Ovary (tissue), 9 donors: ENCODE measurements around the gene TRPM4. TPM values are rescaled to one million over a fixed set of nuclear protein-coding genes. Genes with fewer than 3 reads are reported as not detected.
"Not testable (repeated sequence)": the region's sequence is repeated elsewhere in the genome, so short reads cannot be mapped to it uniquely, and the experiment has no call there.

Source experiments
- DNase-seq, 5 donors: peaks; one replicate each; pipeline ENCODE4 v3.0.0-alpha.2; 2019 to 2020
- H3K27ac ChIP-seq, 2 donors: fragments of 200-600 bp; one replicate each; pipeline versions ENCODE4 v1.5.1 to v1.8.0; 2019 to 2022
- H3K27me3 ChIP-seq: fragments of 200-600 bp; one replicate; pipeline ENCODE4 v1.8.0; 2022
- H3K36me3 ChIP-seq: fragments of 200-600 bp; sonication (generic); one replicate; pipeline ENCODE4 v1.5.1; 2019
- H3K4me1 ChIP-seq: one replicate; pipeline ENCODE4 v1.8.1; 2013; ENCODE audit warnings: mild to moderate bottlenecking, moderate library complexity; ENCODE audit not compliant: insufficient read depth
- H3K4me3 ChIP-seq: fragments of 200-600 bp; sonication (generic); one replicate; pipeline ENCODE4 v1.5.1; 2017
- H3K9me3 ChIP-seq, 2 donors: fragments of 200-600 bp in 1 of 2; sonication (generic) in 1 of 2; one replicate each; pipeline versions ENCODE4 v1.5.1 to v1.8.1; 2013 to 2019; ENCODE audit warnings: mild to moderate bottlenecking in 1 of 2, moderate library complexity in 1 of 2
- EP300 ChIP-seq: sonication (generic); formaldehyde crosslinking; IDR thresholded peaks from one replicate; pipeline ENCODE4 v1.6.1; 2017; ENCODE audit warnings: antibody characterized with exemption
- POLR2A ChIP-seq: fragments of 450-650 bp; IDR thresholded peaks from one replicate; pipeline ENCODE4 v1.6.1; 2017; ENCODE audit warnings: antibody characterized with exemption, mild to moderate bottlenecking, moderate library complexity
- WGBS, 3 donors: extraction: QIAGEN DNeasy Blood & Tissue Kit in 1 of 3; methylation state at CpG; one replicate each; pipeline versions ENCODE4 v1.1.5 to v1.1.7; 2013 to 2017; 5-methylcytosine and 5-hydroxymethylcytosine counted together
- intact Hi-C, 4 donors: fragments of 100-400 bp; cut with DNase I; formaldehyde crosslinking; loops; one replicate each; pipeline versions ENCODE4 v1.11.0 to v1.15.1; 2022 to 2023
- polyA plus RNA-seq, 2 donors: library from polyadenylated mRNA; stranded (reverse); fragments of 200-250 nt in 1 of 2; fragments of 350-450 nt in 1 of 2; fragmentation: Illumina TruSeq in 1 of 2; extraction: RNeasy Lipid Tissue Mini Kit (QIAGEN cat#74804) in 1 of 2; gene quantifications; one replicate each; pipeline ENCODE4 v1.2.3, GENCODE V29; 2013 to 2014
- total RNA-seq, 7 donors: library from RNA; depleted of rRNA in 2 of 7; stranded (reverse); fragments of >200 nt in 2 of 7; fragmentation: NEBNext Ultra II Directional in 3 of 7; extraction: Animal tissue kit (Norgen Biotek cat#: 25700) in 3 of 7; gene quantifications; one replicate each; pipeline versions ENCODE4 v1.1.0 to v1.2.4, GENCODE V29; 2016 to 2023
- TF ChIP-seq, protein P1 (sequence below), 3 donors: fragments of 450-650 bp in 2 of 3; fragments of 200-600 bp in 1 of 3; IDR thresholded peaks; one replicate each; pipeline versions ENCODE4 v1.5.1 to v1.8.0; 2016 to 2022; ENCODE audit warnings: antibody characterized with exemption in 3 of 3, mild to moderate bottlenecking in 1 of 3
- donor health status: DM: no; HTN: no; CAD: no; lungs with moderate emphysema.
- donor health status: DM: no; HTN: no; CAD: no.
- donor health status: Bipolar disorder and iron deficiency.
- donor health status: DM: yes; HTN: yes; CAD: no.
- donor health status: DM: no; HTN: no; CAD: no.
- donor health status: DM: yes; HTN: yes; CAD: no.

Gene TRPM4
- total and polyA plus RNA-seq, 9 donors = 1.1 to 12.2 (median 5.1) TPM

- intact Hi-C loops = no loop called here
- peaks cover 4% of the 10 kb centered on the region for H3K4me1 ChIP-seq
- no peaks in the 10 kb centered on the region for H3K9me3 ChIP-seq
- TF ChIP-seq, protein P1, sequence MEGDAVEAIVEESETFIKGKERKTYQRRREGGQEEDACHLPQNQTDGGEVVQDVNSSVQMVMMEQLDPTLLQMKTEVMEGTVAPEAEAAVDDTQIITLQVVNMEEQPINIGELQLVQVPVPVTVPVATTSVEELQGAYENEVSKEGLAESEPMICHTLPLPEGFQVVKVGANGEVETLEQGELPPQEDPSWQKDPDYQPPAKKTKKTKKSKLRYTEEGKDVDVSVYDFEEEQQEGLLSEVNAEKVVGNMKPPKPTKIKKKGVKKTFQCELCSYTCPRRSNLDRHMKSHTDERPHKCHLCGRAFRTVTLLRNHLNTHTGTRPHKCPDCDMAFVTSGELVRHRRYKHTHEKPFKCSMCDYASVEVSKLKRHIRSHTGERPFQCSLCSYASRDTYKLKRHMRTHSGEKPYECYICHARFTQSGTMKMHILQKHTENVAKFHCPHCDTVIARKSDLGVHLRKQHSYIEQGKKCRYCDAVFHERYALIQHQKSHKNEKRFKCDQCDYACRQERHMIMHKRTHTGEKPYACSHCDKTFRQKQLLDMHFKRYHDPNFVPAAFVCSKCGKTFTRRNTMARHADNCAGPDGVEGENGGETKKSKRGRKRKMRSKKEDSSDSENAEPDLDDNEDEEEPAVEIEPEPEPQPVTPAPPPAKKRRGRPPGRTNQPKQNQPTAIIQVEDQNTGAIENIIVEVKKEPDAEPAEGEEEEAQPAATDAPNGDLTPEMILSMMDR (IDR thresholded peaks at IDR 0.05) = no peak
- TF ChIP-seq EP300 (no peak), POLR2A (no peak)
- no peak overlapping the region for H3K27ac ChIP-seq
- H3K4me3 ChIP-seq = no peak overlapping the region
- no peaks in the 10 kb centered on the region for H3K27me3 ChIP-seq
- no peak for DNase-seq
- H3K36me3 ChIP-seq = no peaks in the 10 kb centered on the region
- WGBS, 3 donors = 74 to 84% (median 81%) methylated on average over 4 of the region's 4 CpGs
Observed at GRCh38 chr19:49126575-49126974, 31.0 kb upstream of the TRPM4 start.

GRCh38 chr19:49127225-49127624 lies 30.4 kb upstream of the TRPM4 start:
- H3K4me1 ChIP-seq, intact Hi-C loops, H3K27ac ChIP-seq, DNase-seq, H3K27me3 ChIP-seq, H3K9me3 ChIP-seq, H3K4me3 ChIP-seq, H3K36me3 ChIP-seq: not testable (repeated sequence)
- 91 to 96% (median 92%) methylated on average over 12 of the region's 12 CpGs for WGBS, 3 donors

GRCh38 chr19:49127674-49128544 lies 29.7 kb upstream of the TRPM4 start:
- no peak overlapping the region for H3K27ac ChIP-seq
- H3K4me1 ChIP-seq = peaks cover 4% of the 10 kb centered on the region
- peak overlapping the region; percentile 32 for H3K4me3 ChIP-seq
- WGBS, 3 donors = 3 to 4% (median 4%) methylated on average over 63 of the region's 63 CpGs
- H3K27me3 ChIP-seq = no peaks in the 10 kb centered on the region
- no peaks in the 10 kb centered on the region for H3K9me3 ChIP-seq
- H3K36me3 ChIP-seq = no peaks in the 10 kb centered on the region
- TF ChIP-seq, protein P1 (IDR thresholded peaks at IDR 0.05) = peak in 1 of 3 donors; percentile 43
- TF ChIP-seq POLR2A = no peak
- intact Hi-C loops = no loop called here
- DNase-seq = peak; percentile 95 to 97 (median 96)

DNA sequence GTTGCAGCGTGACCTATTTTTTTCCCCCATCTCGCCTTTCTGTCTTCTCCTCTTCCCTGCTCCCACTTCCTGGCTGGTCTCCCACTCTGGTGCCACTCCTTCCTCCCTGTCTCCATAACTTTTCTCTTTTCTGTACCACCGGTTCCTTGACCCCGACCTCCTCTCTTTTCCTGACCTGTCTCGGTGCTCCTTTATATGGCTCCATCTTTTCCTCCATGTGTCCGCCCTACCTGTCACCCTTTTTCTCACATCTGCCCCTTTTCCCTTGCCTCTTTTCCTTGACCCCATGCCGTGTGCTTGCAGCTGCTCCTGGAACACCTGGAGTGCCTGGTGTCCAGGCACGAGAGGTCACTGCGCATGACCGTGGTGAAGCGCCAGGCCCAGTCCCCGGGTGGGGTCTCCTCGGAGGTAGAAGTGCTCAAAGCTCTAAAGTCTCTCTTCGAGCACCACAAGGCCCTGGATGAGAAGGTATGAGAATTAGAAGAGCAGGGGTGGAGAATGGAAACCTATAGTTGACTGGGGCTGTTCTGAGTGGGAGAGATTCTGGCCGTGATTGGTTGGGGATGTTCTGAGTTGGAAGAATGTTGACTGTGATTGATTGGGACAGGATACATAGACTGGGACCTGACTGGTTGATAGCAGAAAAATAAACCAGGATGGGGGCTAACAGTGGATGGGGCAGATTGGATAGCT lies 28.9 kb upstream of the TRPM4 start:
- Histone ChIP-seq H3K4me3 (no peak overlapping the region), H3K36me3 (no peaks in the 10 kb centered on the region), H3K27me3 (no peaks in the 10 kb centered on the region), H3K4me1 (peaks cover 9% of the 10 kb centered on the region), H3K9me3 (no peaks in the 10 kb centered on the region), H3K27ac (no peak overlapping the region)
- intact Hi-C loops = no loop called here
- no peak for DNase-seq
- WGBS, 3 donors = 35 to 45% (median 43%) methylated on average over 15 of the region's 15 CpGs
- TF ChIP-seq POLR2A (no peak), EP300 (no peak)
- TF ChIP-seq, protein P1 (IDR thresholded peaks at IDR 0.05) = no peak

DNA sequence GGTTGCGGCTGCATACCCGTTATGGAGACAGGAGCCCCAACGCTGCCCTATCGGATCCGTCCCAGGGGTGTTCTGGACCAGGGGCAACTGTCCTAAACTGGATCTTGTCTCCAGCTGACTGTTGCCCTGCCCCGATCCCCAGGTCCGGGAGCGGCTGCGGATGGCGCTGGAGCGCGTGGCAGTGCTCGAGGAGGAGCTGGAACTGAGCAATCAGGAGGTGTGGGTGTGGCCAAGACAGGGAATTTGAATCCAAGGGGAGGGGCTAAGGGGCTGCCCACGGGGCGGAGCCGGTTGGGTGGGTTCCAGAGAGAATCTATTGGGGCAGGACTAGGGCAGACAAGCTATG lies 28.4 kb upstream of the TRPM4 start:
- intact Hi-C loops = no loop called here
- Histone ChIP-seq H3K4me1 (peaks cover 9% of the 10 kb centered on the region), H3K9me3 (no peaks in the 10 kb centered on the region), H3K36me3 (no peaks in the 10 kb centered on the region), H3K27me3 (no peaks in the 10 kb centered on the region), H3K4me3 (no peak overlapping the region), H3K27ac (no peak overlapping the region)
- no peak for DNase-seq
- TF ChIP-seq, protein P1 (IDR thresholded peaks at IDR 0.05) = no peak
- TF ChIP-seq POLR2A (no peak), EP300 (no peak)
- 32 to 61% (median 34%) methylated on average over 16 of the region's 16 CpGs for WGBS, 3 donors
